PC-9 (cell line): Measurements from ENCODE around the gene CHRM1. TPM values are rescaled to one million over a fixed set of nuclear protein-coding genes. Genes with fewer than 3 reads are reported as not detected.
A peak's percentile ranks its signal among the peaks of the same experiment; 100 is the strongest.

ENCODE experiments used
- BruUV-seq: library from RNA; stranded (reverse); fragments of 400-500 nt; replicated peaks from 2 replicates; lab custom pipeline; 2021; lab: Mats Ljungman, UMichigan
- CTCF ChIA-PET: fragments of 300-600 bp; sonication (Branson Sonifier 250); formaldehyde crosslinking; loops from one replicate; lab custom pipeline; 2022; ENCODE audit warnings: antibody characterized with exemption; lab: Charles Lee
- POLR2A ChIA-PET: fragments of 300-600 bp; sonication (Branson Sonifier 250); formaldehyde crosslinking; loops from one replicate; lab custom pipeline; 2022; ENCODE audit warnings: antibody characterized with exemption; ENCODE audit not compliant: unreplicated experiment; lab: Charles Lee
- DNase-seq, 2 experiments: peaks; one replicate each; pipeline versions ENCODE4 v3.0.0 to v3.0.0-alpha.2; 2015 to 2022; ENCODE audit warnings: mixed read lengths in 1 of 2
- H2AFZ ChIP-seq: fragments of 200-600 bp; sonication (generic); 2 replicates; pipeline ENCODE4 v1.8.1; 2017; ENCODE audit warnings: antibody characterized with exemption
- H3F3A ChIP-seq: fragments of 200-600 bp; sonication (generic); 2 replicates; pipeline ENCODE4 v1.8.1; 2017; ENCODE audit warnings: antibody characterized with exemption, mild to moderate bottlenecking, low read depth; ENCODE audit not compliant: insufficient read depth
- H3K27ac ChIP-seq: fragments of 200-600 bp; sonication (generic); 2 replicates; pipeline ENCODE4 v1.6.1; 2016; ENCODE audit warnings: mixed run types
- H3K27me3 ChIP-seq: fragments of 200-600 bp; sonication (generic); 2 replicates; pipeline ENCODE4 v1.6.1; 2016; ENCODE audit warnings: low read depth, mixed run types; ENCODE audit not compliant: insufficient read depth
- H3K36me3 ChIP-seq: fragments of 200-600 bp; sonication (generic); 2 replicates; pipeline ENCODE4 v1.6.1; 2016; ENCODE audit warnings: low read depth, mixed run types
- H3K4me1 ChIP-seq: fragments of 200-600 bp; sonication (generic); replicated peaks from 2 replicates; pipeline ENCODE4 v1.6.1; 2016; ENCODE audit warnings: mixed run types; ENCODE audit not compliant: insufficient read depth
- H3K4me2 ChIP-seq: fragments of 200-600 bp; sonication (generic); 2 replicates; pipeline ENCODE4 v1.6.1; 2017; ENCODE audit warnings: mixed run types
- H3K4me3 ChIP-seq: fragments of 200-600 bp; sonication (generic); 2 replicates; pipeline ENCODE4 v1.6.1; 2016; ENCODE audit warnings: mixed run types
- H3K79me2 ChIP-seq: fragments of 200-600 bp; sonication (generic); 2 replicates; pipeline ENCODE4 v1.6.1; 2017; ENCODE audit warnings: low read depth, mixed run types
- H3K9me2 ChIP-seq: fragments of 200-600 bp; sonication (generic); 2 replicates; pipeline ENCODE4 v1.8.1; 2017; ENCODE audit warnings: mild to moderate bottlenecking; ENCODE audit not compliant: insufficient read depth
- H3K9me3 ChIP-seq: fragments of 200-600 bp; sonication (generic); 2 replicates; pipeline ENCODE4 v1.8.1; 2016; ENCODE audit warnings: low read depth; ENCODE audit not compliant: insufficient read depth
- H4K20me1 ChIP-seq: fragments of 200-600 bp; sonication (generic); 2 replicates; pipeline ENCODE4 v1.8.1; 2017; ENCODE audit not compliant: insufficient read depth
- EZH2 ChIP-seq: fragments of 200-600 bp; sonication (generic); IDR thresholded peaks from 2 replicates; pipeline ENCODE4 v1.8.0; 2017; ENCODE audit warnings: antibody characterized with exemption, low read depth
- intact Hi-C: fragments of 100-400 bp; cut with micrococcal nuclease; formaldehyde crosslinking; loops from one replicate; pipeline ENCODE4 v1.10.0; 2022; ENCODE audit not compliant: unreplicated experiment
- total RNA-seq: library from RNA; stranded (reverse); gene quantifications from 2 replicates; pipeline ENCODE4 v1.2.3, GENCODE V29; 2021
- TF ChIP-seq, protein P1 (sequence below): fragments of 200-600 bp; sonication (generic); conservative IDR thresholded peaks from 2 replicates; pipeline ENCODE4 v1.6.1; 2017; ENCODE audit warnings: mixed run types, antibody characterized with exemption, mild to moderate bottlenecking, moderate library complexity

CHRM1 gene
- total RNA-seq, 1 experiment from 2014 or later, result not detected

DNA sequence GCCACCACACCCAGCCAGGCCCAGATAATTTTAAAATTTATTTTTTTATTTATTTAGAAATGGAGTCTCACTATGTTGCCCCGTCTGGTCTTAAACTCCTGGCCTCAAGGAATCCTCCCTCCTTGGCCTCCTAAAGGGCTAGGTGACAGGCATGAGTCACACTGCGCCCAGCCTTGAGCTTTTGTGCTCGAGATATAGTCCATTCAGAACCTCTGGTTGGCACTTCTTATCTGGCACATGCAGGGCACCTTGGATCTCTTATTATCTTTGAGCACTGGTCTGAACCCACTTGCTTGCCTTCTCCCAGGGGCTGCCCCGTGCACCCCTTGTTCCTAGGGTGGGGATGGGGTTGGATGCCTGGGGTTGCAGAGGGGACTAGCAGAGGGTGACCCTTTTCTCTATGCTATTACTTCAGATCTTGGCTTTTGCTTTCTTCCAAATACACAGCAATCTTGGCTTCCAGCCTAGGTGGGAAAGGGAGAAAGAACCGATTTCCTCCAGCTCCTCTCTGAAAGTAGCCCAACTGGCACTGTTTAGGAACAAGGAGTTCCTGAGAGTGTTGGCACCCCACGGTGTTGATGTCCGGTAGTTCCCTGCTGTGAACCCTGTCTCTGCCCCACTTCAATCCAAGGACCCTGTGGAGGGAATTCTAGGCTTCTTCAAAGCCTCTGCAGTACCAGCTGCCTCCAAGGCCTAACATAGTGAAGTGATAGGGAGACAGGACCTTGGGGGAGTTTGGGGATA lies 41.8 kb downstream of the CHRM1 start:
- intact Hi-C loops, result no loop called here
- Histone ChIP-seq H4K20me1 (peaks cover 23% of the 10 kb centered on the region), H3F3A (peaks cover 83% of the 10 kb centered on the region), H3K27ac (peak overlapping the region; percentile 96), H3K36me3 (peaks cover 38% of the 10 kb centered on the region), H2AFZ (no peak overlapping the region), H3K27me3 (no peaks in the 10 kb centered on the region), H3K79me2 (peaks cover 86% of the 10 kb centered on the region), H3K4me2 (peak overlapping the region; percentile 88), H3K4me1 (peaks cover 33% of the 10 kb centered on the region), H3K9me2 (no peaks in the 10 kb centered on the region), H3K9me3 (no peaks in the 10 kb centered on the region), H3K4me3 (peak overlapping the region; percentile 69; the same call in 1 of the 2 replicates)
- ChIA-PET POLR2A (interaction anchor here (0.6 to 0.7 kb wide), 2 partner anchors 22 to 664 kb away, joined by 5 to 19 read pairs; no protein-coding TSS in a partner anchor), CTCF (interaction anchor here (0.6 kb wide), 1 partner anchor 93 kb away, joined by 4 read pairs; no protein-coding TSS in a partner anchor)
- BruUV-seq, result no TSS peak
- TF ChIP-seq EZH2, result no peak
- TF ChIP-seq, protein P1, sequence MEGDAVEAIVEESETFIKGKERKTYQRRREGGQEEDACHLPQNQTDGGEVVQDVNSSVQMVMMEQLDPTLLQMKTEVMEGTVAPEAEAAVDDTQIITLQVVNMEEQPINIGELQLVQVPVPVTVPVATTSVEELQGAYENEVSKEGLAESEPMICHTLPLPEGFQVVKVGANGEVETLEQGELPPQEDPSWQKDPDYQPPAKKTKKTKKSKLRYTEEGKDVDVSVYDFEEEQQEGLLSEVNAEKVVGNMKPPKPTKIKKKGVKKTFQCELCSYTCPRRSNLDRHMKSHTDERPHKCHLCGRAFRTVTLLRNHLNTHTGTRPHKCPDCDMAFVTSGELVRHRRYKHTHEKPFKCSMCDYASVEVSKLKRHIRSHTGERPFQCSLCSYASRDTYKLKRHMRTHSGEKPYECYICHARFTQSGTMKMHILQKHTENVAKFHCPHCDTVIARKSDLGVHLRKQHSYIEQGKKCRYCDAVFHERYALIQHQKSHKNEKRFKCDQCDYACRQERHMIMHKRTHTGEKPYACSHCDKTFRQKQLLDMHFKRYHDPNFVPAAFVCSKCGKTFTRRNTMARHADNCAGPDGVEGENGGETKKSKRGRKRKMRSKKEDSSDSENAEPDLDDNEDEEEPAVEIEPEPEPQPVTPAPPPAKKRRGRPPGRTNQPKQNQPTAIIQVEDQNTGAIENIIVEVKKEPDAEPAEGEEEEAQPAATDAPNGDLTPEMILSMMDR, result no peak
- DNase-seq, result no peak

DNA sequence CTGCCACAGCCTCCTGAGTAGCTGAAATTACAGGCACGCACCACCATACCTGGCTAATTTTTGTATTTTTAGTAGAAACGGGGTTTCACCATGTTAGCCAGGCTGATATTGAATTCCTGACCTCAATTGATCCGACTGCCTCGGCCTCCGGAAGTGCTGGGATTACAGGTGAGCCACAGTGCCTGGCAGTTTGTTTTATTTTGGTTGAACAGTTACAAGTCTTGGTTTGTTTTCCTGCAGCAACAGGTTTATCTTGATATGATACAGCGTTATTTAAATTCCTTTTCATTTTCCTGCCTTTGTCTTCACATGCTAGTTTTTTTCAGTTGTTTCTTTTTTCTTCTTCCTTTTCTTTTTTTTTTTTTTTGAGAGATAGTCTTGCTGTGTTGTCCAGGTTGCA lies 44.5 kb downstream of the CHRM1 start:
- Histone ChIP-seq H3K4me2 (no peak overlapping the region), H3K4me1 (peaks cover 14% of the 10 kb centered on the region), H3K27ac (no peak overlapping the region), H4K20me1 (peaks cover 6% of the 10 kb centered on the region; the same call in 1 of the 2 replicates), H3K79me2 (peaks cover 74% of the 10 kb centered on the region), H3F3A (peaks cover 72% of the 10 kb centered on the region), H3K9me2 (no peaks in the 10 kb centered on the region), H2AFZ (no peak overlapping the region), H3K9me3 (no peaks in the 10 kb centered on the region), H3K4me3 (no peak overlapping the region), H3K27me3 (no peaks in the 10 kb centered on the region), H3K36me3 (peaks cover 15% of the 10 kb centered on the region)
- ChIA-PET CTCF (no interaction called here), POLR2A (no interaction called here)
- DNase-seq, result no peak
- TF ChIP-seq, protein P1, result no peak
- TF ChIP-seq EZH2, result no peak
- intact Hi-C loops, result no loop called here
- no TSS peak for BruUV-seq

GRCh38 chr11:62875698-62876478 lies 45.3 kb downstream of the CHRM1 start:
- Histone ChIP-seq H3K4me3 (no peak overlapping the region), H3K79me2 (peaks cover 72% of the 10 kb centered on the region)

More at GRCh38 chr11:62875698-62876478, 45.3 kb downstream of the CHRM1 start:
- BruUV-seq, result no TSS peak
- ChIA-PET CTCF (interaction anchor here (0.6 kb wide), 1 partner anchor 778 kb away, joined by 4 read pairs; no protein-coding TSS in a partner anchor), POLR2A (no interaction called here)
- H3F3A ChIP-seq, result peaks cover 70% of the 10 kb centered on the region
- H3K9me2 ChIP-seq, result no peaks in the 10 kb centered on the region
- H3K9me3 ChIP-seq, result no peaks in the 10 kb centered on the region
- H3K36me3 ChIP-seq, result peaks cover 14% of the 10 kb centered on the region; the same call in 1 of the 2 replicates
- intact Hi-C loops, result no loop called here
- H3K4me1 ChIP-seq, result peaks cover 14% of the 10 kb centered on the region
- no peak overlapping the region for H3K4me2 ChIP-seq
- 0 out of 2 replicates have a peak overlapping the region, but pooled peaks have one; percentile 13 for H3K27ac ChIP-seq
- DNase-seq, result no peak
- H3K27me3 ChIP-seq, result no peaks in the 10 kb centered on the region
- H4K20me1 ChIP-seq, result peaks cover 6% of the 10 kb centered on the region; the same call in 1 of the 2 replicates
- TF ChIP-seq, protein P1, result no peak
- no peak for TF ChIP-seq EZH2
- no peak overlapping the region for H2AFZ ChIP-seq
